Pancreas (tissue), 10 donors: ENCODE results near the gene HIBADH. TPM values are rescaled to one million over a fixed set of nuclear protein-coding genes. Genes with fewer than 3 reads are reported as not detected.

ENCODE experiments used
- ATAC-seq, 4 donors: fragments of 200-7000 bp; cut with Tn5 transposase; one replicate each; pipeline versions ENCODE4 v1.8.0 to v1.9.1; 2020; ENCODE audit warnings: mild to moderate bottlenecking in 4 of 4, moderate library complexity in 4 of 4
- DNase-seq, 6 donors: peaks; one replicate each; pipeline ENCODE4 v3.0.0-alpha.2; 2020
- FAIRE-seq: peaks from 2 replicates; lab custom pipeline; 2012; peaks lifted over from hg19 to GRCh38; lab: Jason Lieb, UNC
- H3K27ac ChIP-seq, 4 donors: fragments of 200-600 bp; sonication (generic); 1 replicate in 3 of 4; 2 replicates in 1 of 4; pipeline versions ENCODE4 v1.5.0 to v1.8.0; 2020
- H3K27me3 ChIP-seq, 4 donors: fragments of 200-600 bp; one replicate each; pipeline ENCODE4 v1.8.0; 2021
- H3K36me3 ChIP-seq, 3 donors: fragments of 200-600 bp; sonication (generic) in 1 of 3; one replicate each; pipeline versions ENCODE4 v1.5.0 to v1.8.0; 2020 to 2021
- H3K4me1 ChIP-seq, 3 donors: fragments of 200-600 bp; one replicate each; pipeline ENCODE4 v1.8.0; 2021
- H3K4me3 ChIP-seq, 4 donors: fragments of 200-600 bp; sonication (generic) in 2 of 4; one replicate each; pipeline versions ENCODE4 v1.5.0 to v1.8.0; 2020 to 2021
- H3K9me3 ChIP-seq, 4 donors: fragments of 200-600 bp; one replicate each; pipeline ENCODE4 v1.8.0; 2021
- CTCF ChIP-seq, 4 donors: fragments of 200-600 bp; sonication (generic) in 3 of 4; IDR thresholded peaks; one replicate each; pipeline versions ENCODE4 v1.5.0 to v1.8.0; 2021; ENCODE audit warnings: antibody characterized with exemption in 4 of 4
- WGBS, 2 donors: extraction: QIAGEN DNeasy Blood & Tissue Kit; methylation state at CpG; one replicate each; pipeline ENCODE4 v1.1.7; 2013; 5-methylcytosine and 5-hydroxymethylcytosine counted together
- intact Hi-C, 3 donors: fragments of 100-400 bp; cut with DNase I; formaldehyde crosslinking; loops; one replicate each; pipeline versions ENCODE4 v1.11.1 to v1.14.2; 2022
- polyA plus RNA-seq, 2 donors: library from polyadenylated mRNA; stranded (reverse); fragments of 200-250 nt; gene quantifications; one replicate each; pipeline ENCODE4 v1.2.3, GENCODE V29; 2013
- total RNA-seq, 6 donors: library from RNA; stranded (reverse); fragmentation: NEBNext Ultra II Directional in 4 of 6; extraction: Animal tissue kit (Norgen Biotek cat#: 25700) in 4 of 6; gene quantifications; one replicate each; pipeline versions ENCODE4 v1.2.1 to v1.2.4, GENCODE V29; 2021 to 2023
- donor health status: healthy with polysubstance abuse.
- donor health status: DM: no; HTN: no; CAD: no; lungs with moderate emphysema.
- donor health status: DM: no; HTN: no; CAD: no.
- donor health status: control.
- donor health status: control.
- donor health status: Bipolar disorder and iron deficiency.
- donor health status: DM: yes; HTN: yes; CAD: no.
- donor health status: DM: no; HTN: no; CAD: no.
- donor health status: DM: no; HTN: no; CAD: no.
- donor health status: DM: yes; HTN: yes; CAD: no.

Gene HIBADH
- total and polyA plus RNA-seq, 8 donors = 10.2 to 23.3 (median 14.2) TPM

GRCh38 chr7:27705200-27705594 lies 42.5 kb upstream of the HIBADH start:
- Histone ChIP-seq H3K27me3 (no peaks in the 10 kb centered on the region), H3K9me3 (no peaks in the 10 kb centered on the region), H3K36me3 (no peaks in the 10 kb centered on the region), H3K27ac (no peak overlapping the region), H3K4me3 (no peak overlapping the region), H3K4me1 (no peaks in the 10 kb centered on the region)
- intact Hi-C loops = no loop called here
- 87 to 92% methylated on average over 2 of the region's 2 CpGs for WGBS, 2 donors
- FAIRE-seq (no peak), DNase-seq (no peak), ATAC-seq (no peak)
- no peak for TF ChIP-seq CTCF (IDR thresholded peaks at IDR 0.05)

GRCh38 chr7:27704422-27705199 lies 41.9 kb upstream of the HIBADH start:
- H3K27me3 ChIP-seq = no peaks in the 10 kb centered on the region
- intact Hi-C loops = no loop called here
- WGBS, 2 donors = 79 to 84% methylated on average over 3 of the region's 3 CpGs
- FAIRE-seq = no peak
- H3K9me3 ChIP-seq = no peaks in the 10 kb centered on the region
- H3K4me1 ChIP-seq = no peaks in the 10 kb centered on the region
- ATAC-seq = no peak
- no peak for TF ChIP-seq CTCF (IDR thresholded peaks at IDR 0.05)
- no peak overlapping the region for H3K27ac ChIP-seq
- H3K4me3 ChIP-seq = no peak overlapping the region
- no peak for DNase-seq
- no peaks in the 10 kb centered on the region for H3K36me3 ChIP-seq

DNA sequence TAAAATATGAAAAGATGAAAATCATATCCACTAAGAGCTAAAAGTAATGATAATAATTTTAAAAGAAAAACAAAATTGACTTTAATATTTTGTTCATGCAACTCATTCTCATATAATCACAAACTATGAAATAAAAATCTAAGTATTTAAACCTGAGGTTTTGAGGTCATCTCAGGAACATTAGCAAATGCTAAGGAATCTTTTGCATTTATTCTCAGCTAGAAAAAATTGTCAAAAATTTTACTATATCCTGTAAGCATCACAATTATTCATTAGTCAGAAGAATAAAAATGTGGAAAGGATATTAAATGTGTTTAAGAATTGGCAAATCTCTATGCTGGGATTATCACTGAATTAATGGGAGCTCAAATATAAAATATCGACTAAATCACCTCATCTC lies 40.5 kb upstream of the HIBADH start:
- no peaks in the 10 kb centered on the region for H3K36me3 ChIP-seq
- H3K9me3 ChIP-seq = no peaks in the 10 kb centered on the region
- WGBS, 2 donors = 92 to 97% methylated on average over 1 of the region's 1 CpG
- intact Hi-C loops = no loop called here
- H3K4me1 ChIP-seq = no peaks in the 10 kb centered on the region
- no peak overlapping the region for H3K27ac ChIP-seq
- H3K27me3 ChIP-seq = no peaks in the 10 kb centered on the region
- FAIRE-seq = no peak
- no peak for TF ChIP-seq CTCF (IDR thresholded peaks at IDR 0.05)
- no peak overlapping the region for H3K4me3 ChIP-seq
- ATAC-seq = no peak
- DNase-seq = no peak

- Histone ChIP-seq H3K4me3 (no peak overlapping the region), H3K36me3 (no peaks in the 10 kb centered on the region), H3K4me1 (no peaks in the 10 kb centered on the region), H3K27ac (no peak overlapping the region), H3K9me3 (no peaks in the 10 kb centered on the region), H3K27me3 (no peaks in the 10 kb centered on the region)
- ATAC-seq (no peak), DNase-seq (no peak), FAIRE-seq (no peak)
- no peak for TF ChIP-seq CTCF (IDR thresholded peaks at IDR 0.05)
- WGBS, 2 donors = 46 to 49% methylated on average over 6 of the region's 6 CpGs
- intact Hi-C loops = no loop called here
These were observed 37.8 kb upstream of the HIBADH start for GRCh38 chr7:27700501-27700900.

GRCh38 chr7:27699751-27700150 lies 37.1 kb upstream of the HIBADH start:
- intact Hi-C loops = no loop called here
- no peak for TF ChIP-seq CTCF (IDR thresholded peaks at IDR 0.05)
- Histone ChIP-seq H3K9me3 (no peaks in the 10 kb centered on the region), H3K27me3 (no peaks in the 10 kb centered on the region), H3K4me3 (no peak overlapping the region), H3K36me3 (no peaks in the 10 kb centered on the region), H3K4me1 (no peaks in the 10 kb centered on the region), H3K27ac (no peak overlapping the region)
- FAIRE-seq (no peak), DNase-seq (no peak), ATAC-seq (no peak)
- 95 to 96% methylated on average over 2 of the region's 2 CpGs for WGBS, 2 donors
